Measurements from ENCODE around the gene CES2. TPM values are rescaled to one million over a fixed set of nuclear protein-coding genes. Genes with fewer than 3 reads are reported as not detected.
"Not testable (repeated sequence)": the region's sequence is repeated elsewhere in the genome, so short reads cannot be mapped to it uniquely, and the experiment has no call there.

CES2 gene
- total RNA-seq, 6 experiments from 2014 or later = 35.1 to 42.3 (median 40.2) TPM

- Mint-ChIP-seq H3K27ac (no peak overlapping the region), H3K4me3 (no peak overlapping the region), H3K36me3 (ENCODE audit: low read depth) (no peaks in the 10 kb centered on the region), H3K27me3 (ENCODE audit: insufficient read depth) (peaks cover 33% of the 10 kb centered on the region), H3K9me3 (no peaks in the 10 kb centered on the region), H3K4me1 (ENCODE audit: low read depth) (no peaks in the 10 kb centered on the region)
- no peak for DNase-seq
- TF ChIP-seq, protein P1, sequence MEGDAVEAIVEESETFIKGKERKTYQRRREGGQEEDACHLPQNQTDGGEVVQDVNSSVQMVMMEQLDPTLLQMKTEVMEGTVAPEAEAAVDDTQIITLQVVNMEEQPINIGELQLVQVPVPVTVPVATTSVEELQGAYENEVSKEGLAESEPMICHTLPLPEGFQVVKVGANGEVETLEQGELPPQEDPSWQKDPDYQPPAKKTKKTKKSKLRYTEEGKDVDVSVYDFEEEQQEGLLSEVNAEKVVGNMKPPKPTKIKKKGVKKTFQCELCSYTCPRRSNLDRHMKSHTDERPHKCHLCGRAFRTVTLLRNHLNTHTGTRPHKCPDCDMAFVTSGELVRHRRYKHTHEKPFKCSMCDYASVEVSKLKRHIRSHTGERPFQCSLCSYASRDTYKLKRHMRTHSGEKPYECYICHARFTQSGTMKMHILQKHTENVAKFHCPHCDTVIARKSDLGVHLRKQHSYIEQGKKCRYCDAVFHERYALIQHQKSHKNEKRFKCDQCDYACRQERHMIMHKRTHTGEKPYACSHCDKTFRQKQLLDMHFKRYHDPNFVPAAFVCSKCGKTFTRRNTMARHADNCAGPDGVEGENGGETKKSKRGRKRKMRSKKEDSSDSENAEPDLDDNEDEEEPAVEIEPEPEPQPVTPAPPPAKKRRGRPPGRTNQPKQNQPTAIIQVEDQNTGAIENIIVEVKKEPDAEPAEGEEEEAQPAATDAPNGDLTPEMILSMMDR (IDR thresholded peaks at IDR 0.05) = no peak; the same call in 1 of the 2 replicates
Observed at GRCh38 chr16:66964049-66964448, 28.7 kb downstream of the CES2 start.

GRCh38 chr16:66968847-66969246 is 33.5 kb downstream of the CES2 start:
- no peaks in the 10 kb centered on the region for H3K36me3 Mint-ChIP-seq (ENCODE audit: low read depth)
- H3K4me3 Mint-ChIP-seq = no peak overlapping the region
- H3K4me1 Mint-ChIP-seq (ENCODE audit: low read depth) = peaks cover 14% of the 10 kb centered on the region
- TF ChIP-seq, protein P1 (IDR thresholded peaks at IDR 0.05) = no peak
- H3K9me3 Mint-ChIP-seq = no peaks in the 10 kb centered on the region
- no peak overlapping the region for H3K27ac Mint-ChIP-seq
- no peak for DNase-seq
- peaks cover 24% of the 10 kb centered on the region for H3K27me3 Mint-ChIP-seq (ENCODE audit: insufficient read depth)

DNA sequence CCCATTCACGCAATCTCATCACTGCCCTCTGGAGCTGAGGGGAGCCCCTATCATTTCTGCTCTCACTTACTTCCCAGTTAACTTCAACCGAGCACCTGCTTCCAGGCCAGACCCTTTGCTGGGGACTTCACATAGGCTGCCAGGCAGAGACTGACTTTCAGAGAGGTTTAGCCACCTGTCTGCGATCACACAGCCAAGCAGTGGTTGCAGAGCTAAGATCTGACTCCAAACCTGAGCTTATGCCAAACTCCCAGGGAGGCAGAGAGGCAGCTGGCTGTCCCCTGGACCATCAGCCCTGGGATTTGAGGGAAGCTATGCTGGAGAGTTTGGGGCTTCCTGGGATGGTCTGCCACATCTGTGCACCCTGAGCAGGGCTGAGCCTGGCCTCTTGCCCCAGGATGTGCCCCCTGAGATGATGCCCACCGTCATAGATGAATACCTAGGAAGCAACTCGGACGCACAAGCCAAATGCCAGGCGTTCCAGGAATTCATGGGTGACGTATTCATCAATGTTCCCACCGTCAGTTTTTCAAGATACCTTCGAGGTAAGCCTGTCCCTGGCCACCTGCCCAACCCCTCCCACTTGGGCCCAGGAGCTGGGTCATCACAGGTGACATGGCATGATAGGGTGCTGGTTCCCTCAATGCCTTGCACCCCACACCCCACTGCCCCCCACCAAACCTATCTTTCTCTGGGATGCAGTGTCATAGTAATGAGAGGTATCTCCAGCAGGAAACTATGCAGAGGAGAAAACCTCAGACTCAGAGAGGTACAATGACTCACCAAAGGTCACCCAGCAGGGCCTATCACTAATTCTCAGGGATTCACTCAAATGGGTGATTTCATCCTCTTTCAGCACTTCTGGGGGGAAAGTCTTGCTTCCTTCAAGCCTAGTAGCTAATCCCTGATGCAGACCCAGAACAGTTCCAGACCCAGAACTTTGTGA is 35.7 kb downstream of the CES2 start:
- no peak overlapping the region for H3K4me3 Mint-ChIP-seq
- TF ChIP-seq, protein P1 (IDR thresholded peaks at IDR 0.05) = no peak
- no peak overlapping the region for H3K27ac Mint-ChIP-seq
- peak; percentile 73 for DNase-seq
- no peaks in the 10 kb centered on the region for H3K36me3 Mint-ChIP-seq (ENCODE audit: low read depth)
- H3K9me3 Mint-ChIP-seq = no peaks in the 10 kb centered on the region
- peaks cover 16% of the 10 kb centered on the region for H3K27me3 Mint-ChIP-seq (ENCODE audit: insufficient read depth)
- peaks cover 14% of the 10 kb centered on the region for H3K4me1 Mint-ChIP-seq (ENCODE audit: low read depth)

DNA sequence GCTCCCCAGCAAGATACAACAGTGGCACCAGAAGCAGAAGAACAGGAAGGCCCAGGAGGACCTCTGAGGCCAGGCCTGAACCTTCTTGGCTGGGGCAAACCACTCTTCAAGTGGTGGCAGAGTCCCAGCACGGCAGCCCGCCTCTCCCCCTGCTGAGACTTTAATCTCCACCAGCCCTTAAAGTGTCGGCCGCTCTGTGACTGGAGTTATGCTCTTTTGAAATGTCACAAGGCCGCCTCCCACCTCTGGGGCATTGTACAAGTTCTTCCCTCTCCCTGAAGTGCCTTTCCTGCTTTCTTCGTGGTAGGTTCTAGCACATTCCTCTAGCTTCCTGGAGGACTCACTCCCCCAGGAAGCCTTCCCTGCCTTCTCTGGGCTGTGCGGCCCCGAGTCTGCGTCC is 37.7 kb downstream of the CES2 start:
- Mint-ChIP-seq H3K36me3 (ENCODE audit: low read depth) (no peaks in the 10 kb centered on the region), H3K4me3 (no peak overlapping the region), H3K27me3 (ENCODE audit: insufficient read depth) (peaks cover 4% of the 10 kb centered on the region; the same call in 1 of the 2 replicates), H3K9me3 (no peaks in the 10 kb centered on the region), H3K27ac (no peak overlapping the region), H3K4me1 (ENCODE audit: low read depth) (peaks cover 20% of the 10 kb centered on the region)
- TF ChIP-seq, protein P1 (IDR thresholded peaks at IDR 0.05) = no peak
- DNase-seq = no peak

- no peak overlapping the region for H3K27ac Mint-ChIP-seq
- H3K9me3 Mint-ChIP-seq = no peaks in the 10 kb centered on the region
- TF ChIP-seq, protein P1 (IDR thresholded peaks at IDR 0.05) = no peak
- H3K27me3 Mint-ChIP-seq (ENCODE audit: insufficient read depth) = peaks cover 3% of the 10 kb centered on the region; the same call in 1 of the 2 replicates
- DNase-seq = no peak
- H3K4me1 Mint-ChIP-seq (ENCODE audit: low read depth) = peaks cover 20% of the 10 kb centered on the region
- H3K4me3 Mint-ChIP-seq = no peak overlapping the region
- H3K36me3 Mint-ChIP-seq (ENCODE audit: low read depth) = no peaks in the 10 kb centered on the region
Observed at GRCh38 chr16:66973716-66974115, 38.4 kb downstream of the CES2 start.

DNA sequence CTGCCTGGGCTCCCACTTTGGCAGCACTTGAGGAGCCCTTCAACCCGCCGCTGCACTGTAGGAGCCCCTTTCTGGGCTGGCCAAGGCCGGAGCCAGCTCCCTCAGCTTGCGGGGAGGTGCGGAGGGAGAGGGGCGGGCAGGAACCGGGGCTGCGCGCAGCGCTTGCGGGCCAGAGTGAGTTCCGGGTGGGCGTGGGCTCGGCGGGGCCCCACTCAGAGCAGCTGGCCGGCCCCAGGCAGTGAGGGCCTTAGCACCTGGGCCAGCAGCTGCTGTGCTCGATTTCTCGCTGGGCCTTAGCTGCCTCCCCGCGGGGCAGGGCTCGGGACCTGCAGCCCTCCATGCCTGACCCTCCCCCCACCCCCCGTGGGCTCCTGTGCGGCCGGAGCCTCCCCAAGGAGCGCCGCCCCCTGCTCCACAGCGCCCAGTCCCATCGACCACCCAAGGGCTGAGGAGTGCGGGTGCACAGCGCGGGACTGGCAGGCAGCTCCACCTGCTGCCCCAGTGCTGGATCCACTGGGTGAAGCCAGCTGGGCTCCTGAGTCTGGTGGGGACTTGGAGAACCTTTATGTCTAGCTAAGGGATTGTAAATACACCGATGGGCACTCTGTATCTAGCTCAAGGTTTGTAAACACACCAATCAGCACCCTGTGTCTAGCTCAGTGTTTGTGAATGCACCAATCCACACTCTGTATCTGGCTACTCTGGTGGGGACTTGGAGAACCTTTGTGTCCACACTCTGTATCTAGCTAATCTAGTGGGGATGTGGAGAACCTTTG is 39.0 kb downstream of the CES2 start:
- not testable (repeated sequence) for DNase-seq; H3K36me3 Mint-ChIP-seq (ENCODE audit: low read depth); H3K27ac Mint-ChIP-seq; H3K9me3 Mint-ChIP-seq; H3K27me3 Mint-ChIP-seq (ENCODE audit: insufficient read depth); H3K4me3 Mint-ChIP-seq
- peaks cover 20% of the 10 kb centered on the region for H3K4me1 Mint-ChIP-seq (ENCODE audit: low read depth)

- H3K27me3 Mint-ChIP-seq (ENCODE audit: insufficient read depth); H3K36me3 Mint-ChIP-seq (ENCODE audit: low read depth); H3K4me3 Mint-ChIP-seq; H3K9me3 Mint-ChIP-seq; DNase-seq; H3K27ac Mint-ChIP-seq: not testable (repeated sequence)
- peaks cover 20% of the 10 kb centered on the region for H3K4me1 Mint-ChIP-seq (ENCODE audit: low read depth)
Observed at GRCh38 chr16:66974932-66975246, 39.6 kb downstream of the CES2 start.

Measured in HFFc6 (cell line).